GM19463 (cell line): ENCODE results near the gene DUSP6.

Experiments
- ATAC-seq: cut with Tn5 transposase; IDR thresholded peaks from one replicate; pipeline ENCODE4 v1.9.1; 2021; ENCODE audit warnings: mild to moderate bottlenecking, moderate library complexity; ENCODE audit not compliant: unreplicated experiment

DUSP6 gene

GRCh38 chr12:89333564-89334252 lies 18.6 kb downstream of the DUSP6 start:
- peak; percentile 78 for ATAC-seq

- ATAC-seq, result no peak
These were observed 23.9 kb downstream of the DUSP6 start for GRCh38 chr12:89328151-89329030.

- ATAC-seq, result no peak
These were observed 24.7 kb downstream of the DUSP6 start for GRCh38 chr12:89327486-89328094.

GRCh38 chr12:89326239-89327040 lies 25.9 kb downstream of the DUSP6 start:
- no peak for ATAC-seq

GRCh38 chr12:89325495-89325894 lies 26.8 kb downstream of the DUSP6 start:
- ATAC-seq, result no peak

- ATAC-seq, result no peak
These were observed 27.9 kb downstream of the DUSP6 start for GRCh38 chr12:89324437-89324836.

GRCh38 chr12:89323568-89324218 lies 28.6 kb downstream of the DUSP6 start:
- ATAC-seq, result no peak

GRCh38 chr12:89320735-89321134 lies 31.6 kb downstream of the DUSP6 start:
- no peak for ATAC-seq

GRCh38 chr12:89319606-89320005 lies 32.7 kb downstream of the DUSP6 start:
- ATAC-seq, result no peak

GRCh38 chr12:89319122-89319521 lies 33.2 kb downstream of the DUSP6 start:
- ATAC-seq, result no peak

GRCh38 chr12:89316705-89317139 lies 35.6 kb downstream of the DUSP6 start:
- ATAC-seq, result no peak

- no peak for ATAC-seq
These were observed 38.1 kb downstream of the DUSP6 start for GRCh38 chr12:89314060-89314761.

GRCh38 chr12:89311703-89312293 lies 40.5 kb downstream of the DUSP6 start:
- ATAC-seq, result no peak

GRCh38 chr12:89309815-89310214 lies 42.5 kb downstream of the DUSP6 start:
- ATAC-seq, result no peak

GRCh38 chr12:89309440-89309802 lies 42.9 kb downstream of the DUSP6 start:
- ATAC-seq, result no peak

GRCh38 chr12:89307474-89308253 lies 44.6 kb downstream of the DUSP6 start:
- no peak for ATAC-seq

GRCh38 chr12:89306827-89307473 lies 45.4 kb downstream of the DUSP6 start:
- no peak for ATAC-seq

- ATAC-seq, result no peak
These were observed 46.9 kb downstream of the DUSP6 start for GRCh38 chr12:89305373-89305772.
